Mucosa of descending colon (tissue), 3 donors: ENCODE data around the gene SDF2L1. TPM values are rescaled to one million over a fixed set of nuclear protein-coding genes. Genes with fewer than 3 reads are reported as not detected.
"Not testable (repeated sequence)": the region's sequence is repeated elsewhere in the genome, so short reads cannot be mapped to it uniquely, and the experiment has no call there.

Experiments used
- ATAC-seq: fragments of 200-7000 bp; cut with Tn5 transposase; one replicate; pipeline ENCODE4 v1.9.1; 2020; ENCODE audit warnings: mild to moderate bottlenecking, moderate library complexity
- DNase-seq, 3 donors: peaks; one replicate each; pipeline ENCODE4 v3.0.0-alpha.2; 2020
- H3K36me3 ChIP-seq: fragments of 200-600 bp; one replicate; pipeline ENCODE4 v1.8.0; 2021; ENCODE audit warnings: low read depth, mild to moderate bottlenecking
- H3K4me1 ChIP-seq: fragments of 200-600 bp; one replicate; pipeline ENCODE4 v1.8.0; 2021; ENCODE audit warnings: low read depth, mild to moderate bottlenecking
- H3K4me3 ChIP-seq: fragments of 200-600 bp; one replicate; pipeline ENCODE4 v1.8.0; 2021; ENCODE audit warnings: mild to moderate bottlenecking
- H3K9me3 ChIP-seq: fragments of 200-600 bp; one replicate; pipeline ENCODE4 v1.8.0; 2021; ENCODE audit warnings: mild to moderate bottlenecking
- intact Hi-C, 2 donors: fragments of 100-400 bp; cut with DNase I in 1 of 2; cut with micrococcal nuclease in 1 of 2; formaldehyde crosslinking; loops; one replicate each; pipeline versions ENCODE4 v1.11.0 to v1.11.1; 2022; cut with DNase I, micrococcal nuclease
- total RNA-seq, 3 donors: library from RNA; stranded (reverse); fragmentation: NEBNext Ultra II Directional in 2 of 3; extraction: Animal tissue kit (Norgen Biotek cat#: 25700) in 2 of 3; gene quantifications; one replicate each; pipeline versions ENCODE4 v1.2.1 to v1.2.4, GENCODE V29; 2021 to 2023
- TF ChIP-seq, protein P1 (sequence below): fragments of 200-600 bp; IDR thresholded peaks from one replicate; pipeline ENCODE4 v1.8.0; 2022; ENCODE audit warnings: antibody characterized with exemption, mild to moderate bottlenecking
- donor health status: DM: no; HTN: no; CAD: no; lungs with moderate emphysema.
- donor health status: DM: no; HTN: no; CAD: no.
- donor health status: DM: no; HTN: yes; CAD: no.

Gene SDF2L1
- total RNA-seq, 3 donors from 2014 or later = 25.8 to 48.8 (median 28.0) TPM

GRCh38 chr22:21634081-21634480, 8.0 kb upstream of the SDF2L1 start:
- Histone ChIP-seq H3K9me3 (no peaks in the 10 kb centered on the region), H3K36me3 (no peaks in the 10 kb centered on the region), H3K4me1 (peaks cover under 1% of the 10 kb centered on the region), H3K4me3 (no peak overlapping the region)
- TF ChIP-seq, protein P1, sequence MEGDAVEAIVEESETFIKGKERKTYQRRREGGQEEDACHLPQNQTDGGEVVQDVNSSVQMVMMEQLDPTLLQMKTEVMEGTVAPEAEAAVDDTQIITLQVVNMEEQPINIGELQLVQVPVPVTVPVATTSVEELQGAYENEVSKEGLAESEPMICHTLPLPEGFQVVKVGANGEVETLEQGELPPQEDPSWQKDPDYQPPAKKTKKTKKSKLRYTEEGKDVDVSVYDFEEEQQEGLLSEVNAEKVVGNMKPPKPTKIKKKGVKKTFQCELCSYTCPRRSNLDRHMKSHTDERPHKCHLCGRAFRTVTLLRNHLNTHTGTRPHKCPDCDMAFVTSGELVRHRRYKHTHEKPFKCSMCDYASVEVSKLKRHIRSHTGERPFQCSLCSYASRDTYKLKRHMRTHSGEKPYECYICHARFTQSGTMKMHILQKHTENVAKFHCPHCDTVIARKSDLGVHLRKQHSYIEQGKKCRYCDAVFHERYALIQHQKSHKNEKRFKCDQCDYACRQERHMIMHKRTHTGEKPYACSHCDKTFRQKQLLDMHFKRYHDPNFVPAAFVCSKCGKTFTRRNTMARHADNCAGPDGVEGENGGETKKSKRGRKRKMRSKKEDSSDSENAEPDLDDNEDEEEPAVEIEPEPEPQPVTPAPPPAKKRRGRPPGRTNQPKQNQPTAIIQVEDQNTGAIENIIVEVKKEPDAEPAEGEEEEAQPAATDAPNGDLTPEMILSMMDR = no peak
- ATAC-seq (no peak), DNase-seq (no peak)
- intact Hi-C loops = no loop called here

GRCh38 chr22:21634844-21635243, 7.3 kb upstream of the SDF2L1 start:
- Histone ChIP-seq H3K4me3 (no peak overlapping the region), H3K9me3 (no peaks in the 10 kb centered on the region), H3K4me1 (no peaks in the 10 kb centered on the region), H3K36me3 (no peaks in the 10 kb centered on the region)
- TF ChIP-seq, protein P1 = no peak
- no peak for DNase-seq
- no peak for ATAC-seq
- intact Hi-C loops = no loop called here

DNA sequence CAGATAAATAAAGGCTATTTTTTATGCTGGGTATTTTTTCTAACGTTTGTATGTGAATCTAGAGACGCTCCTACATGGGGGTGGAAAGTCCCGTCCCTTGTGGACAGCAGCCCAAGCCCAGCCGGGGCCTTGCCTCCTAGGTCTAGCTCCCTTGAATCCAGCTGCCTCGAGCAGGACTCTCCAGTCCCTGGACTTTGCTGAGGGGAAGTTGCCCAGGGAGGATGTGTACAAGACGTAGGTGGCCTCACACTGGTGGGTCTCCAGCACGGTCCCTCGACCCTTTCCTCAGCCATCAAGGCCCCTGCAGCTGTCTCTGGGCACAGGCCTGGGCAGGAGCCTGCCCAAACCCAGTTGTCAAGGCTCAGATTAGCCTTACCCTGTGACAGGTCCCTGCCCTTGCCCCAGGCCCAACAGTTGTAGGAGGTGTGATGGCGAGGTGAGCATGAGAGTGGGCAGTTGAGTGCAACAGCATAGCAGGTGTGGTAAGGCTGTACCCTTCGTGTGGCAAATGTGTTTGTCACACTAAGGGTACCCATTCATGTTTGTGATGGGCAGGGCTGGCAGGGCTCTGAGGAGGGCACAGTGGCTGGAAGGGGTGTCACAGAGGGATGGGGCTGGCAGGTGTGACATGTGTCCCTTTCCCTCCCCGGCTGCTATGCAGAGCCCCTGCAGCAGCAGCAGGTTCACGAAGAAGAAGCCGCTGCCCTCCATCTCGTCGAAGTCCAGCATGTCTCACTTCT, 6.2 kb upstream of the SDF2L1 start:
- H3K36me3 ChIP-seq = no peaks in the 10 kb centered on the region
- intact Hi-C loops = no loop called here
- ATAC-seq (no peak), DNase-seq (no peak)
- H3K4me1 ChIP-seq = peaks cover under 1% of the 10 kb centered on the region
- H3K4me3 ChIP-seq = no peak overlapping the region
- TF ChIP-seq, protein P1 = no peak
- no peaks in the 10 kb centered on the region for H3K9me3 ChIP-seq

DNA sequence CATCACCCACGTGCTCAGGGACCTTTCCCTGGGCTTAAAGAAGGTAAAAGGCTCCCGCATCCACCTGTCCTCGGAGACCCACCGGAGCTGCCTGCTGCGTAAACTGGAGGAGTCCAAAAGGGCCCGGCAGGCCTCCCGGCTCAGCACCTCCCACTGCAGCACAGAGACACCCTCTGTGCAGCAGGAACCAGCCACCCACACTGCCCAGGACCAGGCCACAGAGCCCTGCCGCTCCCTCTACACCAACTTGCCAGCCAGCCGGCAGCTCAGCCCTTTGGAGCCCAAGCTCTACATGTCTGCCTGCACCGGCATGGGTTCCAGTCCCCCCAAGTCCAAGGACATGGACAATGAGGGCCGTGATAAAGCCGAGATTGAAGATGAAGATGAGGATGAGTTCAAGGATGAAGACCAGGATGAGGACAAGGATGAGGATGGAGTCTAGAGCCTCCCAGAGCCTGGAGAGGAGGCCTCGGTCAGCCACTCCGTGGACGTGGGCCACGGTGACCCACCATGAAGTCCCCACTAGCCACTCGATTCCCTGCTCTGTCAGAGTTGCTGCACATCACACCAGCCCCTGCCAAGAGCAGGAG, 5.4 kb upstream of the SDF2L1 start:
- DNase-seq = no peak
- Histone ChIP-seq H3K9me3 (no peaks in the 10 kb centered on the region), H3K4me3 (no peak overlapping the region), H3K4me1 (peaks cover 5% of the 10 kb centered on the region), H3K36me3 (no peaks in the 10 kb centered on the region)
- intact Hi-C loops = no loop called here
- ATAC-seq = no peak
- TF ChIP-seq, protein P1 = no peak

DNA sequence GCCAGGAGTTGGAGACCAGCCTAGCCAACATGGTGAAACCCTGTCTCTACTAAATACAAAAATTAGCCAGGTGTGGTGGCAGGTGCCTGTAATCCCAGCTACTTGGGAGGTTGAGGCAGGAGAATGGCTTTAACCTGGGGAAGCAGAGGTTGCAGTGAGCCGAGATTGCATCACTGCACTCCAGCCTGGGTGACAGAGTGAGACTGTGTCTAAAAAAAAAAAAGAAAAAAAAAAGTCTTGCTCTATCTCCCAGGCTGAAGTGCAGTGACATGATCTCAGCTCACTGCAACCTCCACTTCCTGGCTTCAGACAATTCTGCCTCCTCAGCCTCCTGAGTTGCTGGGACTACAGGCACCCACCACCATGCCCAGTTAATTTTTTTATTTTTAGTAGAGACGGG, 4.7 kb upstream of the SDF2L1 start:
- H3K4me1 ChIP-seq, H3K9me3 ChIP-seq, H3K36me3 ChIP-seq, ATAC-seq, H3K4me3 ChIP-seq, intact Hi-C loops, DNase-seq: not testable (repeated sequence)

DNA sequence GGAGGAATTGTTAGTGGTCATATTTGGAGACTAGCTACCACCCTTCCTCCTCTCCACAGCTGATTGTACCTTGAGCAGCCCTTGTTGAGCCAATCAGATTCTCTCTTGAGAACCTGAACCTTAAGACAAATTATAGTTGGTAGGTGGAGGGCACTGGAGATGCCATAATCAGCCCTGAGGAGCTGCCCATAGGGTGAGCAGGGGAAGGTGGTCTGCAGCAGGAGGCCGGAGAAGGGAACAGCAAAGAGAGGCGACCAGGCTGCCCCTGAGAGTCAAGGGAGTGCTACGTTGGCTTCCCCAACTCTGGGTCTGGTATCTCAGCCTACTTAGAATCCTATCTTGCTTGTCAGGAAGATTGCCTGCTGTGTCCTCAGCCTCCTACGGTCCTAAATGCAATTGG, 2.7 kb upstream of the SDF2L1 start:
- no peak for DNase-seq
- TF ChIP-seq, protein P1 = no peak
- intact Hi-C loops = no loop called here
- Histone ChIP-seq H3K4me3 (no peak overlapping the region), H3K4me1 (peaks cover 13% of the 10 kb centered on the region), H3K9me3 (no peaks in the 10 kb centered on the region), H3K36me3 (no peaks in the 10 kb centered on the region)
- ATAC-seq = no peak
